GM18858 (cell line): ENCODE measurements around the gene GLG1.

Experiments used
- ATAC-seq: cut with Tn5 transposase; IDR thresholded peaks from one replicate; pipeline ENCODE4 v1.9.1; 2021; ENCODE audit not compliant: unreplicated experiment

Gene GLG1

DNA sequence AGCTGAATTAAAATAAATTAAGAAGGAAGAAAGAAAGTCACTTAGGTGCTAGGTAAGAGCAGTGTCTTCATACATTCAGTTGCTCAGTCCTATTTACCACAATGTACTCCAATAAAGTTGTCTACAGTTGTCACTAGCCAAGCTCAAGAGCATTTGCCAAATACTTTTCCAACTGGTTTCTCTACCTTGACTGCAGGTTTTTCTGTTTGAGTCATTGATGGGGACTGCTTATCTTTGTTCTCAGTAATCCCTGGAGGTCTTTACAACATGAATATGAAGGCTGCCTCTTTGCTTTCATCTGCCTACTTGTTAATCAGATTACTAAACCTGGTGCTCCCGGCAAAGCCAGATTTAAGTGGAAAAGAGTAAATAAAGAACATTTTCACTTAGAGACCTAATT is 121.0 kb downstream of the GLG1 start:
- ATAC-seq = no peak

DNA sequence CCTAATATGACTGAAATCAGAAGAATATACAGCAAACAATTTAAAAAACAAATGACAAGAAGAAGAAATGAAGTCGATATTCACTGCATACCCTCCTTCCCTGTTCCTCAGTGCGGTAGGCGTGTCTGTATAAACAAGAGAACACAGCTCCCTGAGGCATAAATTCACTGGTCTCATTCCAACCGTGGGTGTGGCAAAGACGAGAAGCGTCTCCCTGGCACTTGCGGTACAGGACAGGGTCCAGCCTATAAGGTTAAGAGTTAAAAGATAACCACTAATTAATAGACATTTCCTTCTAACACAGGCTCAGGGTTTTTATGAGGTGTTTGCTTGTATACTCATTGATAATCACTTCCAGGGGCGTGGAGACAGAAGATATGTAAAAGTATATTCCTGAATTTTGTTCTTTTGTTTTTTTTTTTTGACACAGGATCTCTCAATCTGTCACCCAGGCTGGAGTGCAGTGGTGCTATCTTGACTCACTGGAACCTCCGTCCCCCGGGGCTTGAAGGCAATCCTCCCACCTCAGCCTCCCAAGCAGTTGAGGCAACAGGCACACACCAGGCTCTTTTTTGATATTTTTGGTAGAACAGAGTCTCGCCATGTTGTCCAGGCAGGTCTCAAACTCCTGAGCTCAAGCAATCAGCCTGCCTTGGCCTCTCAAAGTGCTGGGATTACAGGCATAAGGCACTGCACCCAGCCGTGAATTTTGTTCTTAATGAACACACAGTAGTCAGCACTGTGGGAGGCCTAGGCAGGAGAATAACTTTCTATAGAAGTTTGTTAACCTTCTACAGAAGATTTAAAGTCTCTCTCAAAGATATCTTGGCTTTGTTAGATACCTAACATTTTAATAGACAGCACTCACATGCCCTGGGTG is 126.5 kb downstream of the GLG1 start:
- ATAC-seq = no peak

DNA sequence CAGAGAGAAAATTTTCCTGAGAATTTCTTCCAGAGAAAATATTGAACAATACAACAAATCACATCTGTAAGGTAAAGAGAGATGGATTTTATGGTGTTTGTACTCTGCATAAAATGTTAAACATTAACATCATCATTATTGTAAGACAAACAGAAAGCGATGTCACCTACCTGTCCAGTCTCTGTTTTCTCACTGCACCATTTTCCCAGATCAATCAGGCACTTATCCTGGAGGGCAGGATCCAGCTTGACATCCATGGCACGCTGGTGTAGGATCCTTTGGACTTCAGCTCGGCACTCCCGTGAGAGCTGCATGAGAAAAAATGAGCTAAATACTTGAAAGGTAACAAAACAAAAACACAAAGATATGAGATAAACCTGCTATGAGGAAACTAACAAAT is 129.7 kb downstream of the GLG1 start:
- ATAC-seq = no peak

DNA sequence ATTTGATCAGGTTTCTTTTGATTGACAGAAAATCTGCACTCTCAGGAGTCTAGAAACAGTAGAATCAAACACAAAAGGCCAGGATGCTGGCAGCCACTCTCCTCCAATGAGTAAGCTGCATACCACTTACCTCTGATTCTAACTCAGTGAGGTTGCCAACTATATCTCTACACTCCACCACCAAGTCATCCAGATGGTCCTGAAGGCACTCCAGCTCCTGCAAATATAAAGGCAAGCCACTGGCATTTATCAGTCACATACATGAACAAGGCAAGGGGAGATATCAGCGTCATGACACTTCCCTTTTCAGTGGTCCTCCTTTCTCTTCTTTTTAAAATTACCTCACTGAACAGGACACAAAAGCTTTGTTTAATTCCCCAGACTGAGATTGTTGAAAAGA is 132.5 kb downstream of the GLG1 start:
- ATAC-seq = no peak

DNA sequence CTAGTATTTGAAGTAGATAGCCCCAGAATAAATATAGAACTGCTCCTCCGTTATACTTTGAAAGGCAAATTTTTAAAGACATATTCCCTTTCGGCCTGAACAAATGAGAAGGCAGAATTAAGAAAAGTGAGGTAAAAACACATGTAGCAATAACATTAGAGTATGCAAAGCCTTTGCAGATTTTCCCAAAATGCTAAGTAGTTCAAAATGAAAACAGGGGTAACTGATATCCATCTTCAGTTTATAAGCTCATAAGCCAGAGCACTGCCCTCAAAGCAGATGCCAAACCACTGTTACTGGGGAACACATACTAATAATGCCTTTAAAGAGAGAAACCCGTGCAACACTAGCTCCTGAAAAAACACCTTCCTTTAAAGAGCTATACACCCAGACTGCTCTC is 134.4 kb downstream of the GLG1 start:
- no peak for ATAC-seq

DNA sequence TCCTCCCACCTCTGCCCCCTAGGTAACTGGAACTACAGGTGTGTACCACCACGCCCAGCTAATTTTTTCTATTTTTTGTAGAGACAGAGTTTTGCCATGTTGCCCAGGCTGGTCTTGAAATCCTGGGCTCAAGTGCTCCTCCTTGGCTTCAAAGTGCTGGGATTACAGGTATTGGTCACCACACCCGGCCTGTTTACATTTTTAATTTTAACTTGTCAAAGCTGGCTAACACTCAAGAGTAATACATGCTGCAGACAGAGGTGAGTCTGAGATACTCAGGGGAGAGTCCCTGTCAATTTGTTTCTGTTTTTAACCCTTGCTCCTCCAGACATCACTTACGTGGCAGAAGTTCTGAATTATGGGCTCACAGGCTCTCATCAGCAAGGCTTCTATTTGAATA is 134.9 kb downstream of the GLG1 start:
- no peak for ATAC-seq

DNA sequence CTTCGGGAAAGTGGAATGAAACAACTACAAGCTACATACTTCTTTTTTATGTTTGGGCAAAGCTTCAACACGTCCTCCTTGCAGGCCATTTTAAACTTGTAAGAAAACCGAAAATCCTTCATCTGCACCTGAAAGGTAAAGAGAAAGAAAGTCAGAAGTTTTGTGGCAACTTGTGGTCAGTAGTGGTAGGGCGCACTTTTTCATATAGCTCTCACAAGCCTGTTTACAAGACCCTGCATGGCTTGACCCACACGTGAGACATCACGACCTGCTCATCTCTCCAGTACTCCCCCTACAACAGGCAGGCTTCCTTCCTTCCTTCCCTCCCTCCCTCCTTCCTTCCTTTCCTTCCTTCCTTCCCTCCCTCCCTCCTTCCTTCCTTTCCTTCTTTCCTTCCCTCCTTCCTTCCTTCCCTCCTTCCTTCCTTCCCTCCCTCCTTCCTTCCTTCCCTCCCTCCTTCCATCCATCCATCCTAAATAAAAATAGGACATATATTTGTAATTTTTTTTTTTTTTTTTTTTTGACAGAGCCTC is 136.9 kb downstream of the GLG1 start:
- no peak for ATAC-seq

DNA sequence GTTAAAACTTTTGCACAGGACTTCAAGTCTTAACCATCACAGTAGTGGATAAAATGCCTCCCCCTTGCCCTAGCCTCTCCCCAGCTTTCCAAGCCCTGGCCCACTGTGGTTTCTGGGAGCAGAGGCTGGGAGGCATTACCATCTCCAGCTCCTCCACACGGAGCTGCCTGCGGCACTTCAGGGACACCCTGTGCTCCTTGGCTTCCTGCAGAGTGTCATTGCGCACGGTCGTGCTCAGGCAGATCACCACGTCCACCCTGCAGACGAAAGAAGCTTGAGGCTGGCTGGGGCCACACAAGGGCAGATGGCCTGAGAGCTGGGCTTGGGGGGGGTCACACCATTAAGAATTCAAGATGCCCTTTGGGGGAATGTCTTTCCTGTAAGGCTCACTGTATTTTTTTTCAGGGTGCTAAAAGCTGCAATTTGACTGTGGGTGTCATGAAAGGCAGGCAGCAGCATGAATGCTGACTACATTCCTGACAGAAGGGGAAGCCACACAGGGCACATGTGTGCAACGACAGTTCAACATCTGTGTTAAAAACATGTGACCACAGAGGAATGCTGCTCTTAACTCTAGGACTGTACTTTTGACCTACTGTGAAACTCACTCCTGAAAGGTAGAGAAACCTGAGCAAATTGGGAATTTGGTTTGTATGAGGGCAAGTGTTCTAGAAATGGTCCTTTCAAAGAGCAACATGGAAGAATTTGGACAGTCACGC is 137.9 kb downstream of the GLG1 start:
- no peak for ATAC-seq

DNA sequence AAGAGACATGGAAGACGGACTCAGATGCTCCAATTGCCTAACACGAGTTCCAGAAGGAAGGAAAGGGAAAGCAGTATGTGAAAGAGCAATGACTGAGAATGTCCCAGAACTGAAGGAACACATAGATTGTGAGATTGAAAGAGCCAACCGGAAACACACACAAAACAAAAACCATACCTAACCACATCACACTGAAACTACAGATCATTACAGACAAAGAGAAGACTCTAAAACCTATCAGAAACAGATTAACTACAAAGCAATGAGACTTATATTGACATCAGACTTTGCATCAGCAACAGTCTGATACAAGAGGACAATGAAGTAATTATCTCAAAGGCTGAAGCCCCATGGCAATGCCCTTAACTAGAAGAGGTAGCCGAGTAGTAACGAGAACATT is 140.0 kb downstream of the GLG1 start:
- ATAC-seq = no peak

DNA sequence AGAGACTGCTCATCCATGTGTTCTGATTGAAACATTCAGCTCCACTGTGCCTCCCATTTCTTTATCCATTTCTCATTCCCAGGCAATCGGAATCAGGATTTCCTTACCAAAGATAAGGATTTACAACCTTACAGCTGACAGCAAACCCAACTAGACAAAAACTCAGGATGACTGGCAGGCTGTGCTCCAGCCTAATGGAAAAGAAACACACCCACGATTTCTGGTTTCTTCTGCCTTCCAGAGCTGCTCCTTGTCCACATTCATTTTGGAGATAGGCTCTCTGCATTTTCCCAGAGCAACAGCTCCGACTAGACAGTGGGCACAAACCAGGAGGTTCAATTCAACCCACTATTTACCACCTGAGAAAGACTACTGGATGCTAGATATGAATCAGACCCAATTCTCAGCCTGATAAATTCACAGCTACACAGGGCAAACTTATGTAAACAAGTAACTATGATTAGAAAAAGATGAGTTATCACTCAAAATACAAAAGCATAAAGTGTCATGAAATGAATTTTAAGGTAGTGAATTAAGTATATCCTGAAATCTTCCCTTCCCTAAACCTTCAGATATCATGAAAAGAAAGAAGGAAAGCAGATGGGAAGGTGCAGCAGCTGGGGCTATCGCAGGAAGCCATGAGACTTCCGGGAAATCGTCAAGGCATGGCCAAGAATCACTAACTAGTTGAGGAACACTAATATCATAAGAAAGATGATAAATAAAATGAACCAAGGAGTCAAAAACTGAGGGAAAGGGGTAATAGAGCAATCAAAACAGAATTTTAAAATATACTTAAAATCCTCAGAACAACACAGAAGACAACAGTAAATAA is 140.8 kb downstream of the GLG1 start:
- no peak for ATAC-seq

DNA sequence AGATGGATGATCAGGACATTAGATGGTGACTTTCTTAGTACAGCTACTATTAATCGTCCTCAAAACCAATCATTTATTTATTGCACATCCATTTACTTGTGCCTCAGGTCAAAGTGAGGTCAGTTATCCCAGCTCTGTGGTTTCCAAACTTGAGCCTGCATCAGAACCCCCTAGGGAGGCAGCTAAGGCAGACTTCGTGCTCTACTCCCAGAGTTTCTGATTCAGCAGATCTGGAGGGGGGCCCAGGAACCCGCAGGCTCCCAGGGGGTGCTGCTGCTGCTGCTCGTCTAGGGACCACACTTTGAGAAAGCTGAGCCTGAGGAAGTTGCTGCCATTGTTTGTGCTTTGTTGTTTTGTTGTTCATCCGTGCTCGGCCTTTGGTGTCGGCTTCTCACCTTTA is 141.6 kb downstream of the GLG1 start:
- ATAC-seq = no peak

DNA sequence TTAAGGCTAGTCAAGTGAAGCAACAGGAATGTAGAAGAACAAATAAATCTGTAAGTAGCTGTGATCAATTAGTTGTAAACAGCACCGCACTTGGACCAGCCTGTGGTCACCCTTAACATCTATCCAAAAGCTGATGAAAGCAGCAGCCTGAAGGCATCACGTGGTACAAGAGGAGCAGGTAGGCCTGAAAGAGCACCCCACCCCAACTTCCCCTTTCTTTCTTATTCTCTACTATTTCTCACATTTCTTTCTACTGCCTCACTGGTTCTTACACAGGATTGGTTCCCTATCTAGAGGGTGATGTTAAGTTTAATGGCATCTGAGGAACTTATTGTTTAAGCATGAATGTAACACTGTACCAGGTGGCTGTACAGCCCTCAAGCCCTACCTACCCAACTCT is 143.0 kb downstream of the GLG1 start:
- ATAC-seq = peak; percentile 64

DNA sequence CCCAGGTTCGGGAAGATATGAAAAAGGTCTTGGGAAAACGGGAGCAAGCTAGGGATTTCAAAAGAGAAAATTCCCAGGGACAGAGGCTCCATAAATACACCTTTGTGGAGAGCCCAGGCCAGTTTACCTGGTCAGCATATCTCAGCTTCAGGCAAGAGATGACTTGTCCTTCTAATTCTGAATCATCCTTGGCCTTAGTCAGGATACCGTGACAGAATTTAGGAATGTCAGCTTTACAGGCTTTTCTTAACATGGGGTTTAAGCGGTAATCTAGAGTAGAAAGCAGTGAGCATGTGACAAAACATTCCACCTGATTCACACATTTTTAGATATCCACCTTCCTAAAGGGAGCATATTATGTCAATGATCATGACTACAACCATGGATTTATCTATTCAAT is 144.6 kb downstream of the GLG1 start:
- ATAC-seq = no peak

DNA sequence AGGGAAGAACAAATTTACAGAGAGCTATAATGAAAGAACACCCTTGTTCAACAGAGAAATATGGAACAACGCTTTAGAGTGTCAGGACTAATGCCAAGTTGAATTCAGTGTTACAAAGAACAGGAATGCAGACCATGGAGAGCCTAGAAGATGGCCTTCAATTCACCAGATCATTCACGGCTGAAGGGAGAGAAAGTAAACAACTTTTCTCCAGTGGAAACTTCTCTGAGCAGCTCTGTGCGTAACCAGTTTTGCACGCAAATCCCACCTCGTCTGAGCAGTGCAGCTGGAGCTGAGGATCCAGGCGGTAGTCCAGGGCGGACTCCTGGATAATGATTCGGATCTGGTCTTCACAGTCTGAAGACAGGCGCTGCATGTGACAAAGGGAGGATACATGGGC is 145.1 kb downstream of the GLG1 start:
- no peak for ATAC-seq

DNA sequence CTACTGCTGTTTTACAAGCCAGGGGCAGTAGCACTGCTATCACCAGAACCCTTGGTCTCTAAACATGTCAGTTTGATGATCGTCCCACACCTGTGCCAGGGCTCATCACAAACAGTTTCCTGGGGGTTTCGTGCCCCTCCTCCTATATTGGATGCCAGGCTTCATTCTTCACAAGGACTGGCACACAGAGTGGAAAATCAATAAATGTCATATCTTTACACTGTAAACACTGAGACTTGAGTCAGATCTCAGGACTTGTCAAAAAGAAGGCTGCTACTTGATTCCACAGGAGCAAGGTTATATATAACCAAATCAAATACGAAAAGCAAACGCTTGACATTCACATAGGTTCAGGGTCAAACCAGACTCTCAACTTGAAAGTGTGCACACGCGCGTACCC is 146.4 kb downstream of the GLG1 start:
- no peak for ATAC-seq

DNA sequence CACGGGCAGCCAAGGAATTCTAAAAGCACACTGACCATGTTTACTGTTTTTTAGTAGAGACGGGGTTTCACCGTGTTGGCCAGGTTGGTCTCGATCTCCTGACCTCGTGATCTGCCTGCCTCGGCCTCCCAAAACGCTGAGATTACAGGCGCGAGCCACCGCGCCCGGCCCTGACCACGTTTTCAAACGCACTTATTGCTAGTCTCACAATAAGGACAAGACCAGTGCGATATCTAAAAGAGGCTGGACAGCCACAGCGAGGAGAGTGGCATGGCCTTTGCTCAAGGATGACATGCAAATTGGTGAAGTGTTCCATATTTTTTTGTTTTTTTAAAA is 150.7 kb downstream of the GLG1 start:
- no peak for ATAC-seq

DNA sequence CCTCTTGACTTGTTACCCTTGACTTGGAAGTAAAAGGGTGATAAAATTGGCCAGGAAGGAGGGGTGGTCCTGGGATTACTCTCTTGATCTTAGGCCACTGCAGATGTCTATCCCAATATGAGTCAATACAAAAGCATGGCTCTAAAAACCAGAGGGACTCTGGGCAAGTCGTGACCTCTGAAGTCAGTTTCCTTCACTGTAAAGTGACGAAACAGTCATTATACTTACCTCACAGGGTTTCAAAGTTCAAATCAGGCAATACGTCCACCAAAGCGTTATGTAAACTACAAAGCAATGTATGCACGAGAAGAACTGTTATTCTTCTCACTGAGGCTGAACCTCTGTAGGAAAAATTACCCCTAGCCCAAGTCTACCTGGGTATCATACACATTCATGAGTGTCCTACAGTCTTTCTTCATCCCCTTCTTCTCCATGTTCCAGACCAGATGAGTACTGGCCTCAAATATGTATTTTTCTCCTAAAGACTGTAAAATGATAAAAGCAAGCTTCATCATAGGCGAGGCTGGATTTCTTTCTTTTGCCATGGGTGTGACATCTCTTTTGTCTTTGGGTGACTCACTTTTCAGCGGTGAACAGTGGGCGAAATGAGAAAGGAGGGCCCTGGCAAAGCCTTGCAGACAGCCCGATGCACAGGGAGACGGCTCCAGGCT is 151.2 kb downstream of the GLG1 start:
- no peak for ATAC-seq

DNA sequence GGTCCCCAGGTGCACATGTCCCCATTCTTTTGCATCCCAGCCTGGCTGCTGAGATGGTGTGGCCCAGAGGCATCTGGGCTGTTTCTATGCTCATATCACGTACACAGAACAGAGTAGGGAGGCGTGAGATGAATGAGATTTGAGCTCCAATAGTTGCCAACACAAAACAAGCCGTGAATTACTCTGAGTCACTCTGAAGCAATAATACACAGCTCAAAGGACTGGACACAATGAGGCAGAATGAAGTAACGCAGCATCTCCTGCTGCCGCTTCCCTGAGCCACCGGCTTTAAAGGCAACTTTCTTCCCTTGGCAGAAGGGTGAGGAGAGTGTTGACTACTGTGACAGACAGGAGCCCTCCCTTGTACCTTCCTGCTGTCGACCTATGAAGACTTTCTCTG is 151.7 kb downstream of the GLG1 start:
- ATAC-seq = no peak

DNA sequence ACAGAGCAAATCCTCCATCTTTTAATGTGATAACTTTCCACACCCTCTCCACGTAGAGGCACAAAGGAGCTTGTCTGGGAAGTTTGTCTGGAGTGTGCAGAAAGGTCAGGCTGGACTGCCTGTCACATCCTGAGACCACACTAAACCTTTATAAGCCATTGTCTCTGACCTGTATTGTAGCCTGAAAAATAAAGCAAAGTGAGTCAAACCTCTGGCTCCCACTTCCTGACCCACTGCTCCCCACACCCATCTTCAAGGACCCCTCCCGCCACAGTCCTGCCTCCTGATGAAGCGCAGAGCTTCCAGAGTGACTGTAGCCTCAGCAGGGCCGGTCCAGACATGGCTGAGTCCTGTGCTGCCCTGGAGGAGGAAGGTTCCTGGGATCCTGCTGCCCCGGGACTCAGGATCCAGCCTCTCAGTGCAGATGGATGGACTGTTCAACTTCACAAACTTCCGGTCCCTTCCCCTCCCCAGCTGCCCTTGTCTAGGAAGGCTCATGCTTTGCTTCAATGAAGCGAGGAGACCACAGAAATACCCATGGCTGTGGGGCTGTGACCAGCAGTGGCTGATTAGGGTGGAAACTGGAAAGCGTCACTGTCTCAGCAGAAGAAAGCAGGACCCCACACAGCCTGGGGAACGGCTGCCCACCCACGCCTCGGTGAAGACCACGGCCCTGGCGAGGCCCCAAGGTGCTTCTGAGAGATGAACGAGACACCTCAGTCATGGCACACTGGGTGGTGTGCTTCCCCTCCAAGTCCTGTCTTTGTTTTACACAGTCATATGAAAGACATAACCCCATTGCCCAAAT is 154.8 kb downstream of the GLG1 start:
- peak; percentile 82 for ATAC-seq
